Suprapubic skin (tissue), 4 donors: Measurements from ENCODE around the gene PRKN. TPM values are rescaled to one million over a fixed set of nuclear protein-coding genes. Genes with fewer than 3 reads are reported as not detected.

Source experiments
- DNase-seq, 2 donors: peaks; one replicate each; pipeline ENCODE4 v3.0.0-alpha.2; 2019; ENCODE audit warnings: low spot score in 2 of 2
- H3K27ac ChIP-seq: fragments of 200-600 bp; sonication (generic); one replicate; pipeline ENCODE4 v1.5.1; 2019
- H3K27me3 ChIP-seq: fragments of 200-600 bp; sonication (generic); one replicate; pipeline ENCODE4 v1.5.1; 2019
- H3K36me3 ChIP-seq: fragments of 200-600 bp; sonication (generic); one replicate; pipeline ENCODE4 v1.5.1; 2019
- H3K4me1 ChIP-seq: fragments of 200-600 bp; sonication (generic); one replicate; pipeline ENCODE4 v1.5.1; 2019
- H3K4me3 ChIP-seq: fragments of 200-600 bp; sonication (generic); one replicate; pipeline ENCODE4 v1.5.1; 2019; ENCODE audit warnings: mild to moderate bottlenecking
- H3K9me3 ChIP-seq: fragments of 200-600 bp; sonication (generic); one replicate; pipeline ENCODE4 v1.5.1; 2019
- EP300 ChIP-seq: sonication (generic); formaldehyde crosslinking; IDR thresholded peaks from one replicate; pipeline ENCODE4 v1.6.1; 2017; ENCODE audit warnings: antibody characterized with exemption
- POLR2A ChIP-seq, 2 donors: fragments of 450-650 bp; IDR thresholded peaks; one replicate each; pipeline ENCODE4 v1.6.1; 2017; ENCODE audit warnings: antibody characterized with exemption in 2 of 2, mild to moderate bottlenecking in 2 of 2, moderate library complexity in 2 of 2
- POLR2AphosphoS5 ChIP-seq, 3 donors: sonication (generic); formaldehyde crosslinking; IDR thresholded peaks; one replicate each; pipeline ENCODE4 v1.6.1; 2017; ENCODE audit warnings: antibody characterized with exemption in 3 of 3
- WGBS: methylation state at CpG from one replicate; pipeline ENCODE4 v1.1.5; 2018; 5-methylcytosine and 5-hydroxymethylcytosine counted together
- total RNA-seq, 4 donors: library from RNA; depleted of rRNA; stranded (reverse); fragments of >200 nt; gene quantifications; one replicate each; pipeline ENCODE4 v1.1.0, GENCODE V29; 2016
- TF ChIP-seq, protein P1 (sequence below), 2 donors: fragments of 200-600 bp in 1 of 2; fragments of 450-650 bp in 1 of 2; sonication (generic) in 1 of 2; IDR thresholded peaks; one replicate each; pipeline ENCODE4 v1.5.1; 2016 to 2019; ENCODE audit warnings: antibody characterized with exemption in 2 of 2, mild to moderate bottlenecking in 1 of 2, moderate library complexity in 1 of 2

Gene PRKN
- total RNA-seq, 4 donors from 2014 or later: 7.2 to 22.8 (median 14.4) TPM

DNA sequence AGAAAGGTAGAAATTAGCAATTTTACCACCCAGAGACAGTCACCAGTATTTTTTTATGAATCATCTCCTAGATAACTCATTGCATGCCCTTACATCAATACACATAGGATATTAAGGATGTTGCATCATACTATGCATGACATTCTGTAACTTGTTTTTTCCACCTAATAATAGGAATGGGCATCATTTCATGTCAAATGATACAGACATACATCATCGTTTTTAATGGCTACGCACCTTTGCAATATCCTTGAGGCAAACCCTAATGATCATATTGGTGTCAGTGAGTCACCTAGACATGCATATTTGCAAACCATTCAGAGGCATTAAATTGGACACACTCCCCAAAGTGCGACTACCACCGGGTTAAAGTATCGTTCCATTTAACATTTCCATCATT lies 1144.0 kb downstream of the PRKN start:
- Histone ChIP-seq H3K27ac (no peak overlapping the region), H3K36me3 (no peaks in the 10 kb centered on the region), H3K4me1 (no peaks in the 10 kb centered on the region), H3K4me3 (no peak overlapping the region), H3K9me3 (no peaks in the 10 kb centered on the region), H3K27me3 (no peaks in the 10 kb centered on the region)
- DNase-seq: no peak
- TF ChIP-seq EP300 (no peak), POLR2A (IDR thresholded peaks at IDR 0.05) (no peak), POLR2AphosphoS5 (IDR thresholded peaks at IDR 0.05) (no peak)
- TF ChIP-seq, protein P1, sequence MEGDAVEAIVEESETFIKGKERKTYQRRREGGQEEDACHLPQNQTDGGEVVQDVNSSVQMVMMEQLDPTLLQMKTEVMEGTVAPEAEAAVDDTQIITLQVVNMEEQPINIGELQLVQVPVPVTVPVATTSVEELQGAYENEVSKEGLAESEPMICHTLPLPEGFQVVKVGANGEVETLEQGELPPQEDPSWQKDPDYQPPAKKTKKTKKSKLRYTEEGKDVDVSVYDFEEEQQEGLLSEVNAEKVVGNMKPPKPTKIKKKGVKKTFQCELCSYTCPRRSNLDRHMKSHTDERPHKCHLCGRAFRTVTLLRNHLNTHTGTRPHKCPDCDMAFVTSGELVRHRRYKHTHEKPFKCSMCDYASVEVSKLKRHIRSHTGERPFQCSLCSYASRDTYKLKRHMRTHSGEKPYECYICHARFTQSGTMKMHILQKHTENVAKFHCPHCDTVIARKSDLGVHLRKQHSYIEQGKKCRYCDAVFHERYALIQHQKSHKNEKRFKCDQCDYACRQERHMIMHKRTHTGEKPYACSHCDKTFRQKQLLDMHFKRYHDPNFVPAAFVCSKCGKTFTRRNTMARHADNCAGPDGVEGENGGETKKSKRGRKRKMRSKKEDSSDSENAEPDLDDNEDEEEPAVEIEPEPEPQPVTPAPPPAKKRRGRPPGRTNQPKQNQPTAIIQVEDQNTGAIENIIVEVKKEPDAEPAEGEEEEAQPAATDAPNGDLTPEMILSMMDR (IDR thresholded peaks at IDR 0.05): no peak
- WGBS: 73% methylated on average over 5 of the region's 5 CpGs

DNA sequence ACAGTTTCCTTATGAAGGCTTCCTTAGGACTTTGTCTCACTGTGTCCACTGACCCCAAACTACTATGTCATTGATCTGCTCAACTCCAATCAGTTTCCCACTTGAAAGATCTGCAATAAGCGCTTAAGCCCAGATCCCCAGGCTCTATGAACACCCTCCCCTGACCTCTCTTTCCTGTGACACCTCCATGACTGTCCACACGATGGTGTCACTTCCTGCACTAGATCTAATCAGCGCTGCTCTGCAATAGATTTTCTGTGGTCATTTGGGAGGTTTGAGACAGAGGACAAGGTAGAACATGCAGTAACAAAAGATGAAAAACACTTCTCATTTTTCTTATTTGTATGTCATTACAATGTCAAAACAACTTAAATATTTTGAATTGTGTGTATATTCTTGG lies 1149.1 kb downstream of the PRKN start:
- no peaks in the 10 kb centered on the region for H3K27me3 ChIP-seq
- H3K36me3 ChIP-seq: no peaks in the 10 kb centered on the region
- H3K27ac ChIP-seq: no peak overlapping the region
- DNase-seq: no peak
- no peaks in the 10 kb centered on the region for H3K4me1 ChIP-seq
- 49% methylated on average over 3 of the region's 3 CpGs for WGBS
- no peaks in the 10 kb centered on the region for H3K9me3 ChIP-seq
- H3K4me3 ChIP-seq: no peak overlapping the region
- TF ChIP-seq, protein P1 (IDR thresholded peaks at IDR 0.05): no peak
- no peak for TF ChIP-seq POLR2A (IDR thresholded peaks at IDR 0.05)
- no peak for TF ChIP-seq POLR2AphosphoS5 (IDR thresholded peaks at IDR 0.05)
- no peak for TF ChIP-seq EP300

DNA sequence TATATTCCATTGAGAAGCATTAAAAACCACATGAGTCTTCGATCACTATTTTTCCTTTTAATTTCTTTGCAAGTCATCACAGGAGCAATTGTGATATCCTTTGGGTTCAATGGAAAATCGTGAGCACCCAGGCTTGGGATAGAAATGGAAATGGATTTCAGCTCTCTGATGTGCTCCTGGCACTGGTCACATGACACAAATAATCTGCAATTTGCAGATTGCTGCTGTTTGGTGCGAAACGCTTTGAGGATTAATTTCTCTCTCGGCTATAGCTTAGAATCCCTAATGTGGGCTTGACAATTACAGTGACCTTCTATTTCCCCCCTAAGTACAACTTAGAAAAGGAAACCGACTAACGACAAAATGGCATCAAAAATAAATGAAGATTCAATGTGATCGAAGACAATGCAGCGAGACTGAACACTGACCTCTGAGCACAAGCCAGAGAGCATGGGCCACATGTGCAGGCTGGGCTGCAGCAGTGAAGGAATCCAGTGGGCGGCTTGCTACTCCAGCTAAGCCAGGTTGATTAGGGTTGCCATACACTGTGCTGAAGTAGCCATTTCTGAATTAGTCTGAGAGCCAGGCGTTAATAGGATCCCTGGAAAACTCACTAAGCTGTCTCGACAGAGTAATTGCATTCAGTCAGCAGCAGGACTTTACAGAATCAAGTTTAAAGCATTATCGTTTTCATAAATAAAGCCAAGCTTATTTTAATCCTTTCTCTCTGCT lies 1151.9 kb downstream of the PRKN start:
- Histone ChIP-seq H3K27me3 (no peaks in the 10 kb centered on the region), H3K9me3 (no peaks in the 10 kb centered on the region)
- DNase-seq: no peak

DNA sequence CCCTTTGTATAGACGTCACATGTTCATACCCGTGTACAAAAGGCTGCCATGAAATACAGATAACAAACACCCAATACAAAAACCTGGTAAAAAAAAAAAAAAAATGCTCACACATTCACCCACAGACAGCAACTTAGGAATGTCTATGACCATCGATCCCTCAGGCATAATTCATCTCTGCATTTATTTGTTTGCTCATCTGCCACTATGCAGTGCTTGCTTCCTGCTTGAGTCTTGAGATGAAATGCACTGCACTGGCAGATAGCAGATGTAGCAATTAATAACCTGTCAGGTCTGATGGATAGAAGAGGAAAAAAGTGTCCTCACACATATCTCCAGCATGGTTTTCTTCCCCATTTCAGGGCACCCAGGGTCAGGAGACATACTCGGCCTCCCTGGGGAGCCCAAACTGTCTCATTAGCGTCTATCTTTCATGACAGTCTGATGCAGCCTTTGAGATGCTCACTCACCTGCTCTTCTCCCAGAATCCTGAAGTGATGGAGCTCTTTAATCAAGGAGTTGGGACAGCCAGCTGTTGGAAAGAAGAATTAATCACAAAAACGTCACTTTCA lies 1158.6 kb downstream of the PRKN start:
- no peaks in the 10 kb centered on the region for H3K9me3 ChIP-seq
- no peak for TF ChIP-seq EP300
- TF ChIP-seq POLR2A (IDR thresholded peaks at IDR 0.05): no peak
- H3K27me3 ChIP-seq: no peaks in the 10 kb centered on the region
- no peak for DNase-seq
- WGBS: 83% methylated on average over 6 of the region's 6 CpGs
- no peak overlapping the region for H3K27ac ChIP-seq
- H3K4me1 ChIP-seq: no peaks in the 10 kb centered on the region
- no peaks in the 10 kb centered on the region for H3K36me3 ChIP-seq
- H3K4me3 ChIP-seq: no peak overlapping the region

More for the DNA sequence above, 1151.9 kb downstream of the PRKN start:
- TF ChIP-seq, protein P1 (IDR thresholded peaks at IDR 0.05): no peak
- TF ChIP-seq EP300 (no peak), POLR2AphosphoS5 (IDR thresholded peaks at IDR 0.05) (no peak), POLR2A (IDR thresholded peaks at IDR 0.05) (no peak)
- Histone ChIP-seq H3K4me3 (no peak overlapping the region), H3K4me1 (no peaks in the 10 kb centered on the region), H3K27ac (no peak overlapping the region), H3K36me3 (no peaks in the 10 kb centered on the region)
- 80% methylated on average over 13 of the region's 13 CpGs for WGBS

DNA sequence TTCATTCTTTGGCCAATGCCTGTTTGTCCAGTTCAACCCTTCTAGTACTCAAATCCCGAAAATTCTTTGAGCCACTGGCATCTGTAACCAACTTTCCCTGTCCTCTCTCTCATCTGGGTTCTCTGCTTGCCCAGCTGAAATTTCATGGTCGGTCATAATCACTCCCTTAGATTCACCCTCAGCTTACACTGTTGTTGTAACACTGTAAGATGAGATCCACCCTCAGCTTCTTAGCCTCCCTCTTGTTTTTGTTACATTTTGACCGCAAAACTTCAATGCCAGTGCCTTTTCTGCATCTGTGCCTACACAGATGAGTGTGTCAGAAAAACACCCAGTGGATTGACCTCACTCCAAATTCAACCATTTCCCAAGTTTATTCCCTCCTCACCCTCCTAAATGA lies 1162.6 kb downstream of the PRKN start:
- 87% methylated on average over 3 of the region's 3 CpGs for WGBS
- no peak for TF ChIP-seq POLR2AphosphoS5 (IDR thresholded peaks at IDR 0.05)
- TF ChIP-seq, protein P1 (IDR thresholded peaks at IDR 0.05): no peak
- no peak for TF ChIP-seq EP300
- no peak for TF ChIP-seq POLR2A (IDR thresholded peaks at IDR 0.05)
- Histone ChIP-seq H3K27ac (no peak overlapping the region), H3K4me1 (no peaks in the 10 kb centered on the region), H3K4me3 (no peak overlapping the region), H3K36me3 (no peaks in the 10 kb centered on the region), H3K27me3 (no peaks in the 10 kb centered on the region), H3K9me3 (no peaks in the 10 kb centered on the region)
- DNase-seq: no peak
